K562 (cell line): ENCODE results near the gene ARR3. TPM values are rescaled to one million over a fixed set of nuclear protein-coding genes. Genes with fewer than 3 reads are reported as not detected.

ENCODE experiments used
- ATAC-seq: fragments of 200-7000 bp; cut with Tn5 transposase; 3 replicates; pipeline ENCODE4 v1.9.1; 2020; ENCODE audit warnings: moderate library complexity
- BruUV-seq: library from RNA; stranded (reverse); fragments of 400-500 nt; replicated peaks from 2 replicates; lab custom pipeline; 2021; lab: Mats Ljungman, UMichigan
- CTCF ChIA-PET: fragments of 300-600 bp; formaldehyde crosslinking; extraction: SDS; loops from one replicate; lab custom pipeline; 2021; ENCODE audit warnings: low intra/inter-chr PET ratio; lab: Yijun Ruan, JAX
- POLR2A ChIA-PET: fragments of 300-600, 350-650 bp; sonication (Branson Sonifier 250); formaldehyde crosslinking; extraction: SDS; loops from one replicate; lab custom pipeline; 2021; ENCODE audit warnings: antibody characterized with exemption, inconsistent platforms; lab: Yijun Ruan, JAX
- DNase-seq, 4 experiments: peaks; one replicate each; pipeline versions ENCODE4 v3.0.0 to v3.0.0-alpha.2; 2011 to 2018; ENCODE audit warnings: low spot score in 3 of 4, mixed read lengths in 3 of 4; ENCODE audit errors: extremely low read depth in 1 of 4
- FAIRE-seq: peaks from 2 replicates; lab custom pipeline; 2011; peaks lifted over from hg19 to GRCh38; lab: Jason Lieb, UNC
- H2AFZ ChIP-seq: 2 replicates; pipeline ENCODE4 v1.6.0; 2011; ENCODE audit warnings: low read depth, low read length, control low read depth, inconsistent platforms
- H3K27ac ChIP-seq: fragments of 200-600 bp; 3 replicates; pipeline ENCODE4 v1.8.0; 2011; ENCODE audit warnings: low read depth, mild to moderate bottlenecking, control low read depth, inconsistent platforms, low read length, moderate library complexity, mixed read lengths; ENCODE audit errors: extremely low read depth
- H3K27me3 ChIP-seq, 2 experiments: fragments of 300-600 bp in 1 of 2; 2 replicates in 1 of 2; 3 replicates in 1 of 2; pipeline versions ENCODE4 v1.6.0 to v1.8.0; 2011; ENCODE audit warnings: inconsistent platforms in 2 of 2, low read length in 2 of 2, mild to moderate bottlenecking in 1 of 2, mixed read lengths in 1 of 2, moderate library complexity in 1 of 2; ENCODE audit not compliant: control insufficient read depth in 2 of 2, insufficient read depth in 2 of 2
- H3K36me3 ChIP-seq: fragments of 300-600 bp; 3 replicates; pipeline ENCODE4 v1.8.0; 2011; ENCODE audit warnings: mild to moderate bottlenecking, low read length, inconsistent platforms; ENCODE audit not compliant: control insufficient read depth, insufficient read depth
- H3K4me1 ChIP-seq, 2 experiments: fragments of 200-600 bp in 1 of 2; replicated peaks in 1 of 2; 2 replicates in 1 of 2; 3 replicates in 1 of 2; pipeline versions ENCODE4 v1.5.1 to v1.8.0; 2011; ENCODE audit warnings: inconsistent platforms in 2 of 2, low read length in 2 of 2, mild to moderate bottlenecking in 1 of 2, mixed read lengths in 1 of 2, moderate library complexity in 1 of 2; ENCODE audit not compliant: control insufficient read depth in 2 of 2, insufficient read depth in 2 of 2
- H3K4me2 ChIP-seq: 2 replicates; pipeline ENCODE4 v1.6.1; 2011; ENCODE audit warnings: low read length, control low read depth, inconsistent platforms, mixed read lengths; ENCODE audit not compliant: insufficient read depth
- H3K4me3 ChIP-seq: fragments of 200-600 bp; sonication (generic), shearing (Covaris generic); 2 replicates; pipeline ENCODE4 v1.5.1; 2016; ENCODE audit warnings: control low read depth, inconsistent platforms
- H3K79me2 ChIP-seq: fragments of 200-600 bp; 3 replicates; pipeline ENCODE4 v1.8.0; 2011; ENCODE audit warnings: low read length, inconsistent platforms; ENCODE audit not compliant: control insufficient read depth, insufficient read depth
- H3K9ac ChIP-seq, 2 experiments: 2 replicates each; pipeline versions ENCODE4 v1.6.0 to v1.6.1; 2011; ENCODE audit warnings: low read depth in 2 of 2, low read length in 2 of 2, control low read depth in 1 of 2, inconsistent platforms in 1 of 2, mild to moderate bottlenecking in 1 of 2, mixed read lengths in 1 of 2; ENCODE audit not compliant: insufficient read depth in 1 of 2
- H3K9me1 ChIP-seq: one replicate; pipeline ENCODE4 v1.6.0; 2011; ENCODE audit warnings: inconsistent platforms, mild to moderate bottlenecking, low read length, moderate library complexity; ENCODE audit not compliant: control insufficient read depth, insufficient read depth
- H3K9me3 ChIP-seq: replicated peaks from 2 replicates; pipeline ENCODE4 v1.5.1; 2011; ENCODE audit warnings: low read depth, low read length, inconsistent platforms; ENCODE audit not compliant: control insufficient read depth, insufficient read depth
- H4K20me1 ChIP-seq: replicated peaks from 2 replicates; pipeline ENCODE4 v1.6.1; 2011; ENCODE audit warnings: low read length, inconsistent platforms, mixed read lengths; ENCODE audit not compliant: control insufficient read depth, insufficient read depth
- CCNT2 ChIP-seq: IDR thresholded peaks from 2 replicates; pipeline ENCODE4 v1.6.1; 2011; ENCODE audit warnings: borderline replicate concordance, low read depth, mild to moderate bottlenecking, moderate library complexity, mixed read lengths, low read length; ENCODE audit not compliant: insufficient read length; ENCODE audit errors: extremely low read depth
- CREB1 ChIP-seq, 2 experiments: sonication (generic) in 1 of 2; formaldehyde crosslinking in 1 of 2; IDR thresholded peaks; 2 replicates each; pipeline versions ENCODE4 v1.6.1 to v1.8.0; 2012 to 2022; ENCODE audit warnings: inconsistent platforms in 1 of 2, mild to moderate bottlenecking in 1 of 2, missing genetic modification reagents in 1 of 2, moderate library complexity in 1 of 2
- EGR1 ChIP-seq: fragments of 450-650 bp; conservative IDR thresholded peaks from 2 replicates; pipeline ENCODE4 v1.6.1; 2017; ENCODE audit warnings: mild to moderate bottlenecking
- GTF3C2 ChIP-seq: IDR thresholded peaks from 3 replicates; pipeline ENCODE4 v1.6.1; 2011; ENCODE audit warnings: borderline replicate concordance, mild to moderate bottlenecking, moderate library complexity; ENCODE audit not compliant: insufficient read length; ENCODE audit errors: extremely low read depth
- HMBOX1 ChIP-seq: sonication (generic); IDR thresholded peaks from 2 replicates; pipeline ENCODE4 v1.6.1; 2016
- HNRNPH1 ChIP-seq: fragments of 200-400 bp; formaldehyde crosslinking; optimal IDR thresholded peaks from 2 replicates; pipeline ENCODE3; 2017; ENCODE audit warnings: low read depth, mild to moderate bottlenecking, low read length, moderate library complexity
- ILF3 ChIP-seq: fragments of 450-650 bp; IDR thresholded peaks from 2 replicates; pipeline ENCODE4 v1.6.1; 2018; ENCODE audit warnings: antibody characterized with exemption, mild to moderate bottlenecking, moderate library complexity, borderline replicate concordance
- MXI1 ChIP-seq: IDR thresholded peaks from 2 replicates; pipeline ENCODE4 v1.6.1; 2011; ENCODE audit warnings: low read depth, mild to moderate bottlenecking, improper control_type of control experiment, low read length
- NBN ChIP-seq: fragments of 450-650 bp; IDR thresholded peaks from 2 replicates; pipeline ENCODE4 v1.6.1; 2016; ENCODE audit warnings: low read depth, mild to moderate bottlenecking
- STAT5B ChIP-seq: fragments of 250-450 bp; sonication (Bioruptor Pico); IDR thresholded peaks from 2 replicates; pipeline ENCODE4 v1.8.0; 2021; ENCODE audit warnings: mild to moderate bottlenecking, inconsistent platforms
- ZNF239 ChIP-seq: fragments of 250-450 bp; sonication (Bioruptor Pico); IDR thresholded peaks from 2 replicates; pipeline ENCODE4 v1.4.0; 2020; ENCODE audit warnings: mild to moderate bottlenecking
- ZNF263 ChIP-seq: sonication (generic); formaldehyde crosslinking; IDR thresholded peaks from 2 replicates; pipeline ENCODE4 v1.8.0; 2022; ENCODE audit warnings: mild to moderate bottlenecking, missing genetic modification reagents, borderline replicate concordance
- ZNF785 ChIP-seq: fragments of 250-450 bp; sonication (Bioruptor Pico); IDR thresholded peaks from 2 replicates; pipeline ENCODE4 v1.4.0; 2020; ENCODE audit warnings: mild to moderate bottlenecking
- WGBS: fragments of 100-300 bp; shearing (Covaris generic); methylation state at CpG from one replicate; pipeline ENCODE4 v1.1.6; 2016; ENCODE audit warnings: low coverage, mixed read lengths; ENCODE audit not compliant: insufficient coverage; ENCODE audit errors: missing lambda C conversion rate; 5-methylcytosine and 5-hydroxymethylcytosine counted together
- in situ Hi-C: fragments of 300-500 bp; cut with MboI; formaldehyde crosslinking; loops from 4 replicates; pipeline ENCODE4 v1.15.0; 2018; ENCODE audit warnings: inconsistent platforms, mixed read lengths
- intact Hi-C: fragments of 100-400 bp; cut with micrococcal nuclease; formaldehyde crosslinking; loops from 2 replicates; pipeline ENCODE4 v1.14.2; 2022
- polyA plus RNA-seq, 8 experiments: library from polyadenylated mRNA; depleted of rRNA in 4 of 8; stranded (reverse) in 5 of 8; unstranded in 3 of 8; fragments of >200 nt; fragmentation: Nextera tagmentation in 2 of 8; fragmentation: Illumina TruSeq in 1 of 8; extraction: Ambion mirVana in 2 of 8; extraction: Trizol in 1 of 8; gene quantifications; 2 replicates each; pipeline versions ENCODE4 v1.2.1 to v1.2.3, GENCODE V29; 2011 to 2014; ENCODE audit warnings: inconsistent platforms in 1 of 8, missing spikeins in 1 of 8
- total RNA-seq, 7 experiments: library from RNA; depleted of rRNA in 6 of 7; stranded (reverse); fragments of >200 nt in 6 of 7; fragmentation: Illumina TruSeq in 2 of 7; extraction: Trizol in 2 of 7; gene quantifications; 2 replicates each; pipeline versions ENCODE4 v1.2.1 to v1.2.3, GENCODE V29; 2011 to 2021; ENCODE audit warnings: low replicate concordance in 1 of 7
- TF ChIP-seq, protein P1 (sequence below): fragments of 250-450 bp; sonication (Bioruptor Pico); IDR thresholded peaks from 2 replicates; pipeline ENCODE4 v1.5.0; 2020; ENCODE audit warnings: mild to moderate bottlenecking, borderline replicate concordance

The ARR3 gene
- total and polyA plus RNA-seq, 9 of the 15 experiments (the other 6 are each of a cell fraction or from before 2014, with no cell fraction given) = not detected

- CTCF ChIA-PET = no interaction called here
- 64% methylated on average over 11 of the region's 21 CpGs for WGBS
- Histone ChIP-seq H3K4me2 (no peak within 1 kb of the TSS), H3K79me2 (no peaks in the 10 kb centered on the region), H3K27me3 (peaks cover 3 to 13% of the 10 kb centered on the region in 2 experiments; a peak in 1 of 5 replicates), H3K4me1 (peaks cover 0 to 4% of the 10 kb centered on the region in 2 experiments; a peak in 1 of 5 replicates), H3K9ac (no peak within 1 kb of the TSS), H2AFZ (no peak within 1 kb of the TSS), H3K27ac (no peak within 1 kb of the TSS), H4K20me1 (no peaks in the 10 kb centered on the region), H3K9me1 (no peaks in the 10 kb centered on the region), H3K36me3 (0 out of 3 replicates have a peak, but pooled peaks cover 3% of the 10 kb centered on the region)
- POLR2A ChIA-PET = no interaction called here
- no peak for ATAC-seq
- TF ChIP-seq GTF3C2 (no peak), CREB1 (IDR thresholded peaks at IDR 0.05) (no peak), CREB1 (CRISPR knock-in tag; IDR thresholded peaks at IDR 0.05) (no peak), HMBOX1 (no peak), NBN (no peak), CCNT2 (no peak), HNRNPH1 (no peak), ILF3 (no peak), ZNF785 (CRISPR knock-in tag) (no peak), MXI1 (no peak), ZNF239 (no peak), ZNF263 (no peak), EGR1 (no peak), STAT5B (CRISPR knock-in tag) (no peak)
- TF ChIP-seq, protein P1, sequence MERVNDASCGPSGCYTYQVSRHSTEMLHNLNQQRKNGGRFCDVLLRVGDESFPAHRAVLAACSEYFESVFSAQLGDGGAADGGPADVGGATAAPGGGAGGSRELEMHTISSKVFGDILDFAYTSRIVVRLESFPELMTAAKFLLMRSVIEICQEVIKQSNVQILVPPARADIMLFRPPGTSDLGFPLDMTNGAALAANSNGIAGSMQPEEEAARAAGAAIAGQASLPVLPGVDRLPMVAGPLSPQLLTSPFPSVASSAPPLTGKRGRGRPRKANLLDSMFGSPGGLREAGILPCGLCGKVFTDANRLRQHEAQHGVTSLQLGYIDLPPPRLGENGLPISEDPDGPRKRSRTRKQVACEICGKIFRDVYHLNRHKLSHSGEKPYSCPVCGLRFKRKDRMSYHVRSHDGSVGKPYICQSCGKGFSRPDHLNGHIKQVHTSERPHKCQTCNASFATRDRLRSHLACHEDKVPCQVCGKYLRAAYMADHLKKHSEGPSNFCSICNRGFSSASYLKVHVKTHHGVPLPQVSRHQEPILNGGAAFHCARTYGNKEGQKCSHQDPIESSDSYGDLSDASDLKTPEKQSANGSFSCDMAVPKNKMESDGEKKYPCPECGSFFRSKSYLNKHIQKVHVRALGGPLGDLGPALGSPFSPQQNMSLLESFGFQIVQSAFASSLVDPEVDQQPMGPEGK = no peak
- TF ChIP-seq, all 486 proteins: peak for 0
- intact Hi-C loops (no loop called here), in situ Hi-C loops (no loop called here)
- no TSS peak for BruUV-seq
- H3K9me3 ChIP-seq = no peaks in the 10 kb centered on the region
- no peak for FAIRE-seq
- H3K4me3 ChIP-seq = no peak within 1 kb of the TSS
- peak in 2 of 4 experiments; percentile 11 for DNase-seq
Observed at GRCh38 chrX:70281951-70282350, 13.8 kb downstream of the ARR3 start, which contains the start of gene RAB41. Gene RAB41 (plus strand): TSS chrX:70282172. CDS start chrX:70282218, 46 bp downstream.
